Breast epithelium (tissue), 3 donors: Measurements from ENCODE around the gene OGG1.

ENCODE experiments used
- POLR2A ChIP-seq: fragments of 450-650 bp; IDR thresholded peaks from one replicate; pipeline ENCODE4 v1.6.1; 2016; ENCODE audit warnings: antibody characterized with exemption, mild to moderate bottlenecking, moderate library complexity
- POLR2AphosphoS5 ChIP-seq, 3 donors: sonication (generic); formaldehyde crosslinking; IDR thresholded peaks; one replicate each; pipeline ENCODE4 v1.6.1; 2017; ENCODE audit warnings: antibody characterized with exemption in 3 of 3
- TF ChIP-seq, protein P1 (sequence below), 3 donors: fragments of 450-650 bp; IDR thresholded peaks; one replicate each; pipeline ENCODE4 v1.5.1; 2016 to 2017; ENCODE audit warnings: antibody characterized with exemption in 3 of 3, mild to moderate bottlenecking in 3 of 3, moderate library complexity in 3 of 3

DNA sequence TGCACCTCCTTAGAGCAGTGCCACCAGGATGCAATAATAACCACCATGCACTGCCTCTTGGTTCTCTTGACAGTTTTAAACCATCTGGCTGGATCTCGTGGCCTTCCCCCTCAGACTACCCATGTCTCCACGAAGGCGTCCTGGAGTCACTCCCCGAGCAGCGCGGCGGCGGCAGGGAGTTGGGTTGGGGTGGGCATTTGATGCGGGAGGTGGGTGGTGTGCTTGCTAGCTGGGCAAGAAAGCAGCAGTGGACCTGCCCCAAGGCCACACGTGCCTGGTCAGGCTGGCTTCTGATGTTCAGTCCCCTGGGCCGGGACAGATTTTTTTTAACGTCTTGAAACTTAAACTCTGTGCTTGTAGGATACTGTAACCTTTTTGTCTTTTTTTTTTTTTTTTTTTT, 56.4 kb downstream of the OGG1 start:
- TF ChIP-seq, protein P1, sequence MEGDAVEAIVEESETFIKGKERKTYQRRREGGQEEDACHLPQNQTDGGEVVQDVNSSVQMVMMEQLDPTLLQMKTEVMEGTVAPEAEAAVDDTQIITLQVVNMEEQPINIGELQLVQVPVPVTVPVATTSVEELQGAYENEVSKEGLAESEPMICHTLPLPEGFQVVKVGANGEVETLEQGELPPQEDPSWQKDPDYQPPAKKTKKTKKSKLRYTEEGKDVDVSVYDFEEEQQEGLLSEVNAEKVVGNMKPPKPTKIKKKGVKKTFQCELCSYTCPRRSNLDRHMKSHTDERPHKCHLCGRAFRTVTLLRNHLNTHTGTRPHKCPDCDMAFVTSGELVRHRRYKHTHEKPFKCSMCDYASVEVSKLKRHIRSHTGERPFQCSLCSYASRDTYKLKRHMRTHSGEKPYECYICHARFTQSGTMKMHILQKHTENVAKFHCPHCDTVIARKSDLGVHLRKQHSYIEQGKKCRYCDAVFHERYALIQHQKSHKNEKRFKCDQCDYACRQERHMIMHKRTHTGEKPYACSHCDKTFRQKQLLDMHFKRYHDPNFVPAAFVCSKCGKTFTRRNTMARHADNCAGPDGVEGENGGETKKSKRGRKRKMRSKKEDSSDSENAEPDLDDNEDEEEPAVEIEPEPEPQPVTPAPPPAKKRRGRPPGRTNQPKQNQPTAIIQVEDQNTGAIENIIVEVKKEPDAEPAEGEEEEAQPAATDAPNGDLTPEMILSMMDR (IDR thresholded peaks at IDR 0.05), result no peak
- TF ChIP-seq POLR2A (no peak), POLR2AphosphoS5 (IDR thresholded peaks at IDR 0.05) (no peak)
